Panc1 (cell line): ENCODE measurements around the gene AKT1.

Source experiments
- POLR2AphosphoS5 ChIP-seq: IDR thresholded peaks from 2 replicates; pipeline ENCODE4 v1.6.1; 2012; ENCODE audit warnings: mild to moderate bottlenecking, low read depth, low read length, moderate library complexity
- TF ChIP-seq, protein P1 (sequence below): fragments of 450-650 bp; IDR thresholded peaks from 2 replicates; pipeline ENCODE4 v1.5.1; 2017; ENCODE audit warnings: mild to moderate bottlenecking
- TF ChIP-seq, protein P2 (sequence below), 2 experiments: IDR thresholded peaks; 2 replicates each; pipeline ENCODE4 v1.6.1; 2011 to 2012; ENCODE audit warnings: low read depth in 2 of 2, control low read depth in 1 of 2, low read length in 1 of 2, mild to moderate bottlenecking in 1 of 2, moderate library complexity in 1 of 2; ENCODE audit not compliant: insufficient read depth in 1 of 2

DNA sequence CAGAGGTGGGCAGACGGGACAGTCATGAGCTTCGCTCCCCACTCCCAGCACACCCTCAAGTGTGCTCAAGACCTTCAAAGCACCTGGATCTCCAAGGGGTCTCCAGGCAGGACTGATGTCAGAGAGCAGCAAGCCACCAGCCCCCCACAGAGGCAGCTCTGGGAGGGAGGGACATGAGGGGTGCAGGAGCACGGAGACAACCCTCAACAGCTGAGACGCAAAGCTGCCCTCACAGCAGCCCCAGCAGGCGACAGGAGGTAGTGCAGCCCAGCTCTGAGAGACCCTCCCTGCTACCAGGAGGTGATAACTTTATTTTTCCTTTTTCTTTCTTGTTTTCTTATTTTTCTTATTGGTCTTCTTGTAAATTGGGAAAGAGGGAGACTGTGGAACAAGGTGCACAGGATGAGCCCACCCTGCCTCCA, 24.7 kb downstream of the AKT1 start:
- TF ChIP-seq, protein P1, sequence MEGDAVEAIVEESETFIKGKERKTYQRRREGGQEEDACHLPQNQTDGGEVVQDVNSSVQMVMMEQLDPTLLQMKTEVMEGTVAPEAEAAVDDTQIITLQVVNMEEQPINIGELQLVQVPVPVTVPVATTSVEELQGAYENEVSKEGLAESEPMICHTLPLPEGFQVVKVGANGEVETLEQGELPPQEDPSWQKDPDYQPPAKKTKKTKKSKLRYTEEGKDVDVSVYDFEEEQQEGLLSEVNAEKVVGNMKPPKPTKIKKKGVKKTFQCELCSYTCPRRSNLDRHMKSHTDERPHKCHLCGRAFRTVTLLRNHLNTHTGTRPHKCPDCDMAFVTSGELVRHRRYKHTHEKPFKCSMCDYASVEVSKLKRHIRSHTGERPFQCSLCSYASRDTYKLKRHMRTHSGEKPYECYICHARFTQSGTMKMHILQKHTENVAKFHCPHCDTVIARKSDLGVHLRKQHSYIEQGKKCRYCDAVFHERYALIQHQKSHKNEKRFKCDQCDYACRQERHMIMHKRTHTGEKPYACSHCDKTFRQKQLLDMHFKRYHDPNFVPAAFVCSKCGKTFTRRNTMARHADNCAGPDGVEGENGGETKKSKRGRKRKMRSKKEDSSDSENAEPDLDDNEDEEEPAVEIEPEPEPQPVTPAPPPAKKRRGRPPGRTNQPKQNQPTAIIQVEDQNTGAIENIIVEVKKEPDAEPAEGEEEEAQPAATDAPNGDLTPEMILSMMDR, result peak; percentile 79
- TF ChIP-seq, protein P2, sequence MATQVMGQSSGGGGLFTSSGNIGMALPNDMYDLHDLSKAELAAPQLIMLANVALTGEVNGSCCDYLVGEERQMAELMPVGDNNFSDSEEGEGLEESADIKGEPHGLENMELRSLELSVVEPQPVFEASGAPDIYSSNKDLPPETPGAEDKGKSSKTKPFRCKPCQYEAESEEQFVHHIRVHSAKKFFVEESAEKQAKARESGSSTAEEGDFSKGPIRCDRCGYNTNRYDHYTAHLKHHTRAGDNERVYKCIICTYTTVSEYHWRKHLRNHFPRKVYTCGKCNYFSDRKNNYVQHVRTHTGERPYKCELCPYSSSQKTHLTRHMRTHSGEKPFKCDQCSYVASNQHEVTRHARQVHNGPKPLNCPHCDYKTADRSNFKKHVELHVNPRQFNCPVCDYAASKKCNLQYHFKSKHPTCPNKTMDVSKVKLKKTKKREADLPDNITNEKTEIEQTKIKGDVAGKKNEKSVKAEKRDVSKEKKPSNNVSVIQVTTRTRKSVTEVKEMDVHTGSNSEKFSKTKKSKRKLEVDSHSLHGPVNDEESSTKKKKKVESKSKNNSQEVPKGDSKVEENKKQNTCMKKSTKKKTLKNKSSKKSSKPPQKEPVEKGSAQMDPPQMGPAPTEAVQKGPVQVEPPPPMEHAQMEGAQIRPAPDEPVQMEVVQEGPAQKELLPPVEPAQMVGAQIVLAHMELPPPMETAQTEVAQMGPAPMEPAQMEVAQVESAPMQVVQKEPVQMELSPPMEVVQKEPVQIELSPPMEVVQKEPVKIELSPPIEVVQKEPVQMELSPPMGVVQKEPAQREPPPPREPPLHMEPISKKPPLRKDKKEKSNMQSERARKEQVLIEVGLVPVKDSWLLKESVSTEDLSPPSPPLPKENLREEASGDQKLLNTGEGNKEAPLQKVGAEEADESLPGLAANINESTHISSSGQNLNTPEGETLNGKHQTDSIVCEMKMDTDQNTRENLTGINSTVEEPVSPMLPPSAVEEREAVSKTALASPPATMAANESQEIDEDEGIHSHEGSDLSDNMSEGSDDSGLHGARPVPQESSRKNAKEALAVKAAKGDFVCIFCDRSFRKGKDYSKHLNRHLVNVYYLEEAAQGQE (IDR thresholded peaks at IDR 0.05; ENCODE audit: insufficient read depth in 1 of 2, low read depth in 2 of 2, low read length in 1 of 2), result no peak
- no peak for TF ChIP-seq POLR2AphosphoS5
